Activated T-cell treated with anti-CD3 and anti-CD28 coated beads for 1 hour (primary cell): ENCODE data around the gene FBP2.
"Not testable (repeated sequence)": the region's sequence is repeated elsewhere in the genome, so short reads cannot be mapped to it uniquely, and the experiment has no call there.

Experiments
- DNase-seq: peaks from one replicate; pipeline ENCODE4 v3.0.0-alpha.2; 2020; ENCODE audit warnings: low read depth

FBP2 gene

GRCh38 chr9:94563548-94563947 lies 30.1 kb downstream of the FBP2 start:
- no peak for DNase-seq

- no peak for DNase-seq
These were observed 33.4 kb downstream of the FBP2 start for GRCh38 chr9:94560237-94560636.

- no peak for DNase-seq
These were observed 36.2 kb downstream of the FBP2 start for GRCh38 chr9:94557376-94557775.

GRCh38 chr9:94554439-94555331 lies 38.9 kb downstream of the FBP2 start, which contains the start of gene PCAT7:
TSS of gene PCAT7 (plus strand) at chr9:94555083.
- DNase-seq = no peak

GRCh38 chr9:94554078-94554438 lies 39.6 kb downstream of the FBP2 start:
- no peak for DNase-seq

- no peak for DNase-seq
These were observed 40.3 kb downstream of the FBP2 start for GRCh38 chr9:94553029-94553938.

- DNase-seq = no peak
These were observed 47.7 kb downstream of the FBP2 start for GRCh38 chr9:94545940-94546339.

- not testable (repeated sequence) for DNase-seq
These were observed 49.3 kb downstream of the FBP2 start for GRCh38 chr9:94544335-94544734.

- no peak for DNase-seq
These were observed 54.7 kb downstream of the FBP2 start for GRCh38 chr9:94538908-94539307.

GRCh38 chr9:94534901-94535300 lies 58.7 kb downstream of the FBP2 start:
- no peak for DNase-seq

GRCh38 chr9:94533601-94534000 lies 60.0 kb downstream of the FBP2 start:
- no peak for DNase-seq

- DNase-seq = no peak
These were observed 60.5 kb downstream of the FBP2 start for GRCh38 chr9:94533155-94533554.

GRCh38 chr9:94528886-94529285 lies 64.7 kb downstream of the FBP2 start:
- DNase-seq = no peak

- DNase-seq = no peak
These were observed 66.7 kb downstream of the FBP2 start for GRCh38 chr9:94526951-94527350.

GRCh38 chr9:94526271-94526670 lies 67.4 kb downstream of the FBP2 start:
- DNase-seq = no peak

- DNase-seq = no peak
These were observed 68.1 kb downstream of the FBP2 start for GRCh38 chr9:94525396-94526035.

- no peak for DNase-seq
These were observed 76.4 kb downstream of the FBP2 start for GRCh38 chr9:94517254-94517653.

- no peak for DNase-seq
These were observed 78.9 kb downstream of the FBP2 start for GRCh38 chr9:94514722-94515121.

- no peak for DNase-seq
These were observed 81.7 kb downstream of the FBP2 start for GRCh38 chr9:94511955-94512265.

- DNase-seq = no peak
These were observed 82.3 kb downstream of the FBP2 start for GRCh38 chr9:94511134-94511954.
